T-helper 17 cell (primary cell): ENCODE measurements around the gene RAPGEF1. TPM values are rescaled to one million over a fixed set of nuclear protein-coding genes. Genes with fewer than 3 reads are reported as not detected.
"Not testable (repeated sequence)": the region's sequence is repeated elsewhere in the genome, so short reads cannot be mapped to it uniquely, and the experiment has no call there.

Experiments
- ATAC-seq: fragments of 150-1000 bp; cut with Tn5 transposase; 2 replicates; pipeline ENCODE4 v1.10.0; 2021; ENCODE audit warnings: mild to moderate bottlenecking, moderate library complexity
- DNase-seq, 3 donors: peaks; one replicate each; pipeline versions ENCODE4 v3.0.0 to v3.0.0-alpha.2; 2020 to 2021
- H3K9me3 ChIP-seq: one replicate; pipeline ENCODE4 v1.7.0; 2013; ENCODE audit warnings: low read length, mild to moderate bottlenecking; ENCODE audit not compliant: control insufficient read depth, poor library complexity, severe bottlenecking
- H3K27ac Mint-ChIP-seq: one replicate; pipeline ENCODE4 v1.8.0; 2022; ENCODE audit warnings: mild to moderate bottlenecking, moderate library complexity, mixed read lengths
- H3K27me3 Mint-ChIP-seq: one replicate; pipeline ENCODE4 v1.8.0; 2022; ENCODE audit warnings: mixed read lengths
- H3K36me3 Mint-ChIP-seq: one replicate; pipeline ENCODE4 v1.8.0; 2022; ENCODE audit warnings: low read depth, mixed read lengths
- H3K4me1 Mint-ChIP-seq: one replicate; pipeline ENCODE4 v1.8.0; 2022; ENCODE audit warnings: mild to moderate bottlenecking, mixed read lengths
- H3K4me3 Mint-ChIP-seq: one replicate; pipeline ENCODE4 v1.8.0; 2022; ENCODE audit warnings: mild to moderate bottlenecking, moderate library complexity, mixed read lengths
- total RNA-seq, 4 donors: library from RNA in 2 of 4; stranded (reverse) in 2 of 4; gene quantifications; one replicate each; pipeline ENCODE4 v1.2.3 and lab custom pipeline; 2022 to 2026

RAPGEF1 gene
- total RNA-seq, 2 donors from 2014 or later = 176 to 209 TPM

- Mint-ChIP-seq H3K36me3 (no peaks in the 10 kb centered on the region), H3K27me3 (no peaks in the 10 kb centered on the region), H3K27ac (peak overlapping the region; percentile 42), H3K4me1 (peaks cover 79% of the 10 kb centered on the region), H3K4me3 (peak overlapping the region; percentile 61)
- no peaks in the 10 kb centered on the region for H3K9me3 ChIP-seq
- no peak for DNase-seq
- no peak for ATAC-seq
Measured at GRCh38 chr9:131693651-131694597, 46.0 kb downstream of the RAPGEF1 start.

GRCh38 chr9:131692612-131693562 lies 47.0 kb downstream of the RAPGEF1 start:
- ATAC-seq (no peak), DNase-seq (no peak)
- Mint-ChIP-seq H3K4me1 (peaks cover 79% of the 10 kb centered on the region), H3K36me3 (no peaks in the 10 kb centered on the region), H3K27me3 (no peaks in the 10 kb centered on the region), H3K27ac (peak overlapping the region; percentile 92), H3K4me3 (peak overlapping the region; percentile 57)
- no peaks in the 10 kb centered on the region for H3K9me3 ChIP-seq

DNA sequence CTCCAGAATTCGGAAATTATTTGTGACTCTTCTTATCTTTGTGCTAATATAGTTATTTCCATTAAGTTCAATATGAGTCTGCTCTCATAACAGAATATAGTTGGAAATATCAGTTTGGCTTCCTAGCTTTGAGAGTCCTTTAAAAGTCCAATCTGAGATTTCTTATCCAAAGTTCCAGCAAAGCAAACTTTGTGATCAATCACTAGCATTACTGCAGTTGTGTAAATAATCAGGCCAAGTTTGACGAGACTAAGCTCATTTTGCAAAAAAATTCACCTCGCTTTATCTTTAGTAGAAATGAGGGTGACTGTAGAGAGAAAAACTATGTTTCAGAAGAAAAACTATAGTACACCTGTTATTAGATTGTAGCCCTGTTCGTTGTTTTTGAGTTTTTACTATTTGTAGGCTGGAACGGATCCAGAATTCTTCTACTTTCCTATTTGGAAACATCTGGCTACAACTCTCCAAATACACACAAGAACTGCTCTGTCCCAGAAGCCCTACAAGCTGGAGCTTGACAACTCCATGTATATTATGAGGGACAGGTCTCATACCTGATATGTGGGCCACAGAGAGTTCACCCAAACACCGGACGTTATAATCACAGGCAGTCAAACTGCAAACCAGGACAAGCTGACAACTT lies 47.8 kb downstream of the RAPGEF1 start:
- peak overlapping the region; percentile 56 for H3K4me3 Mint-ChIP-seq
- H3K9me3 ChIP-seq = no peaks in the 10 kb centered on the region
- DNase-seq (no peak), ATAC-seq (no peak)
- no peaks in the 10 kb centered on the region for H3K27me3 Mint-ChIP-seq
- H3K4me1 Mint-ChIP-seq = peaks cover 76% of the 10 kb centered on the region
- no peaks in the 10 kb centered on the region for H3K36me3 Mint-ChIP-seq
- H3K27ac Mint-ChIP-seq = peak overlapping the region; percentile 92

DNA sequence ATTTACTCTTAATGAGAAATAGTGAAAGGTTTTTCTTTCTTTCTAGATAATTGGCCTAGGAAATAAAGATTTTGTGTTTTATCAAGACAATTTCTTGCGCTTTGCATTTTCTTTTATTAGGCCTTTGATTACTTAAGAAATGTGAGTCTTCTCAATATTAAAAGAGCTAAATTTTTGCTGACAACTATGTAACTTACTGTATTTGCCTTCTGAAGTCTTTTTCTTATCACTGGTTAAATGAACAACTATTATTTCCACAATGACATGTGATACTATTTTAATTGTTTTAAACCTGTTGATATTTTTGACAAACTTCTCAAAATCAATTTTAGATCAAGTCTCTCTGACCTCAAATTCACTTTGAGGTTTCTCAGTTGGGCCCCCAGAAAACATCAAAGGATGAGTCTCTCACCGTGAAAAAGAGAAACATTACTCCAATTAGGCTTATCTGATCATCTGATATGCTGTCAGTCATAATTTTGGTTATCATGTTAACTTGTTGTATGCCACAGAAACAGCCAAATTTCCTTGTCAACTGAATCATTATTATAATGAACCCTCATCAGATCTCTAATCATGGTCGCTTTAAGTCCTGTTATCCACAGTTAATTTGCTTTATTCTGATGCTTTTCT lies 48.8 kb downstream of the RAPGEF1 start:
- Mint-ChIP-seq H3K27me3 (no peaks in the 10 kb centered on the region), H3K27ac (peak overlapping the region; percentile 92), H3K4me3 (peak overlapping the region; percentile 65), H3K36me3 (no peaks in the 10 kb centered on the region), H3K4me1 (peaks cover 76% of the 10 kb centered on the region)
- H3K9me3 ChIP-seq = no peaks in the 10 kb centered on the region
- DNase-seq (no peak), ATAC-seq (peak; percentile 74)

- ATAC-seq = no peak
- peak overlapping the region; percentile 92 for H3K27ac Mint-ChIP-seq
- DNase-seq = no peak
- no peaks in the 10 kb centered on the region for H3K9me3 ChIP-seq
- peak overlapping the region; percentile 59 for H3K4me3 Mint-ChIP-seq
- H3K36me3 Mint-ChIP-seq = no peaks in the 10 kb centered on the region
- peaks cover 74% of the 10 kb centered on the region for H3K4me1 Mint-ChIP-seq
- H3K27me3 Mint-ChIP-seq = no peaks in the 10 kb centered on the region
Measured at GRCh38 chr9:131690462-131690861, 49.4 kb downstream of the RAPGEF1 start.

- no peaks in the 10 kb centered on the region for H3K9me3 ChIP-seq
- no peak for DNase-seq
- no peak for ATAC-seq
- Mint-ChIP-seq H3K4me1 (peaks cover 71% of the 10 kb centered on the region), H3K27ac (peak overlapping the region; percentile 92), H3K36me3 (no peaks in the 10 kb centered on the region), H3K27me3 (no peaks in the 10 kb centered on the region), H3K4me3 (no peak overlapping the region)
Measured at GRCh38 chr9:131688377-131688776, 51.5 kb downstream of the RAPGEF1 start.

DNA sequence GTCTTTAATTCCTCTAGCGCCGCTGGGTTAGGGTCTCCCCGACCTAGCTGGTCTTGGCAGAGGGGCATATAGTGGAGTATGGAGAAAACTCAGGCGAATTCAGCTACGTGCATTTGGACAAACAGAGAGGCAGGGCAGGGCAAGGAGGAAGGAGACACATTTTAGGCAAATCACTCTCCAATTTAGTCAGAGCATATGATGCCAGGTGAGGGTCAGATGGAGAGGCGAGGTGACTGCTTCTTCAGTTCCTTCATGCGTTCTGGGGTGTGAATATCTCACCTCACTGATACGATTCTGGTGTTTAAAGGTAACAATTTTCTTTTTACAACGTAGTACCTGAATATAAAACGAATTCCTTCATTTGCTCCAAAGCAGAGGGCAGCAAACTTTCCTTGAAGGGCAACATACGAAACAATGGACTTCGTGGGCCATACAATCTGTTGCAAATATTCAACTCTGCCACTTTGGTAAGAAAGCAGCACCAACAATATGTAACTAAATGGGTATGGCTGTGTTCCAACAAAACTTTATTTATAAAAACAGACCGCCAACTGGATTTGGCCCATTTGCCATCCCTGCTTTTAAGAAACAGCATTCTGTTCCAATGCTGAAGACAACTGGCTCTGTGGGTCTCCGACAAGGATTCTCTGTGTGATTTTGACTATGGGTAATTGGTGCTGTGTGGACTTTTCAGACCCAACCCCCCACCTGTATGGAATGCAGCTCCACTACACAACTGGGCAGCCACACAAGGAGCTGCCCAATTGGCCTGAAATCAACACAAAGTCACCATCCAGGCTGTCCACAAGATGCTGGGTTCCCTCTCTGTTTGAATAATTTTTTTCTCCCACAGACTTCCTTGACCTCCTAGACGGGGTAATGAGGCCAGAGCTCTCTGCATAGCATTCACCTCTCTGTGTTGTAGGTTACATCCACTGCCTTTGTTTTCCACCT lies 53.8 kb downstream of the RAPGEF1 start:
- ATAC-seq = no peak
- no peaks in the 10 kb centered on the region for H3K36me3 Mint-ChIP-seq
- peaks cover 63% of the 10 kb centered on the region for H3K4me1 Mint-ChIP-seq
- H3K27me3 Mint-ChIP-seq = no peaks in the 10 kb centered on the region
- no peaks in the 10 kb centered on the region for H3K9me3 ChIP-seq
- H3K4me3 Mint-ChIP-seq = peak overlapping the region; percentile 47
- DNase-seq = no peak
- peak overlapping the region; percentile 92 for H3K27ac Mint-ChIP-seq

DNA sequence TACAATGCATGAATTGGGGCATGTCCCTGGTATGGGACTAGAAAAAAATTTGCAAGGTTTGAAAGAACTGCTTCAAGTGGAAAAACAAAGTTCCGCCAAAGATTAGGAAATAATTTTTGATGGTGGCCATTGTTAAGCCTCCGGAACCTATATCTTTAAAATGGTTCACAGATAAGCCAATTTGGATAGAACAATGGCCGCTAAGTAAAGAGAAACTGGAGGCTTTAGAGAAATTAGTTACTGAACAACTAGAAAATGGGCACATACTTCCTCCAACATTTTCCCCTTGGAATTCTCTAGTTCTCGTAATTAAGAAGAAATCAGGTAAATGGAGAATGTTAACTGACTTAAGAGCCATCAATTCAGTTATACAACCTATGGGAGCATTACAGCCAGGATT lies 56.8 kb downstream of the RAPGEF1 start:
- H3K27me3 Mint-ChIP-seq, H3K36me3 Mint-ChIP-seq, H3K27ac Mint-ChIP-seq, ATAC-seq, DNase-seq, H3K4me3 Mint-ChIP-seq, H3K9me3 ChIP-seq: not testable (repeated sequence)
- H3K4me1 Mint-ChIP-seq = peaks cover 66% of the 10 kb centered on the region

- H3K9me3 ChIP-seq = no peaks in the 10 kb centered on the region
- peak overlapping the region; percentile 9 for H3K4me3 Mint-ChIP-seq
- DNase-seq = no peak
- no peaks in the 10 kb centered on the region for H3K27me3 Mint-ChIP-seq
- H3K4me1 Mint-ChIP-seq = peaks cover 70% of the 10 kb centered on the region
- peak overlapping the region; percentile 27 for H3K27ac Mint-ChIP-seq
- ATAC-seq = no peak
- H3K36me3 Mint-ChIP-seq = no peaks in the 10 kb centered on the region
Measured at GRCh38 chr9:131682261-131682660, 57.6 kb downstream of the RAPGEF1 start.

DNA sequence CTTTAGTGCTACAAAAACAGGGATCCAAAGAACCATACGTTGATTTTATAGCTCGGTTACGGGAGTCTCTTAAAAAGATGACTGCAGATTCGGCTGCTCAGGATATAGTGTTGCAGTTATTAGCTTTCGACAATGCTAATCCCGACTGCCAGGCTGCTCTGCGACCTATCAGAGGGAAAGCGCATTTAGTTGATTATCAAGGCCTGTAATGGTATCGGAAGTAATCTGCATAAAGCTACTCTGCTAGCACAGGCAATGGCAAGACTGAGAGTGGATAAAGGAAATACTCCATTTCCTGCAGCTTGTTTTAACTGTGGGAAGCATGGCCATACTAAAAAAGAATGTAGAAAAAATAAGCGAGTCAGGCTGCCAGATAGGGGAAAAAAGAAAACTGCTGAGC lies 58.0 kb downstream of the RAPGEF1 start:
- DNase-seq, ATAC-seq, H3K27me3 Mint-ChIP-seq, H3K36me3 Mint-ChIP-seq, H3K9me3 ChIP-seq, H3K4me3 Mint-ChIP-seq: not testable (repeated sequence)
- Mint-ChIP-seq H3K27ac (peak overlapping the region; percentile 27), H3K4me1 (peaks cover 75% of the 10 kb centered on the region)

GRCh38 chr9:131681108-131681507 lies 58.8 kb downstream of the RAPGEF1 start:
- not testable (repeated sequence) for ATAC-seq, H3K36me3 Mint-ChIP-seq, H3K4me3 Mint-ChIP-seq, H3K27me3 Mint-ChIP-seq, H3K9me3 ChIP-seq, DNase-seq
- H3K4me1 Mint-ChIP-seq = peaks cover 76% of the 10 kb centered on the region
- H3K27ac Mint-ChIP-seq = peak overlapping the region; percentile 27
